ENCODE data around the gene EGR2. TPM values are rescaled to one million over a fixed set of nuclear protein-coding genes. Genes with fewer than 3 reads are reported as not detected.

The EGR2 gene
- total and polyA plus RNA-seq, 10 of the 15 experiments (the other 5 are each of a cell fraction or from before 2014, with no cell fraction given): 8.3 to 56.5 (median 16.2) TPM

DNA sequence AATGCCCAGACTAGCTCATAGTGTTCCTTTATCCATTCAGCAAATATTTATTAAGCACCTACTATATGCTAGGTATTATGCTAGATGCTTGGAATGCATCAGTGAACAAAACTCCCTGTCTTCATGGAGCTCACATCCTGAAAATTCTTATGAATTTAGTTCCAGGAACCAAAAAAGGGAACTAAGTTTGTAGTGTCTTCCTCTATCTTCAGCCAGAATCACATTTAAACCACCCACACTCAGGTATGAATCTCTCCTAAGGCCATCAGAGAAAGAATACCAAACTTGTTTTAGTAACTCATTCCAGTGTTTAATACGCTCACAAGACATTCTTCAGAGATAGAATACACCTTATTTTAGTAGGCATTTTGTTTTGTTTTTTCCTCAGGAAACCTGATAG, 10.1 kb upstream of the EGR2 start:
- ChIA-PET CTCF (interaction anchor here (0.7 to 1.0 kb wide), 3 partner anchors 216 to 334 kb away, joined by 3 read pairs; no protein-coding TSS in a partner anchor), POLR2A (interaction anchor here (0.6 kb wide), 1 partner anchor 43 kb away, joined by 3 read pairs; no protein-coding TSS in a partner anchor), RAD21 (ENCODE audit: unreplicated experiment) (interaction anchor here (0.9 to 1.4 kb wide), 3 partner anchors 25 to 233 kb away, joined by 3 to 6 read pairs (median 3); no protein-coding TSS in a partner anchor), SMC1A (ENCODE audit: uncharacterized antibody, unreplicated experiment) (interaction anchor here (1.0 to 1.2 kb wide), 3 partner anchors 26 to 53 kb away, joined by 3 read pairs; no protein-coding TSS in a partner anchor)
- H3K9ac ChIP-seq (ENCODE audit: control insufficient read depth, insufficient read depth, low read length): no peak overlapping the region
- H3K79me2 ChIP-seq (ENCODE audit: control insufficient read depth, insufficient read depth, low read length): no peaks in the 10 kb centered on the region
- H2AFZ ChIP-seq (ENCODE audit: control insufficient read depth, low read depth, low read length): no peak overlapping the region
- H3K9me3 ChIP-seq (replicated peaks; ENCODE audit: control insufficient read depth, insufficient read depth, low read length): no peaks in the 10 kb centered on the region
- no peaks in the 10 kb centered on the region for H3K27me3 ChIP-seq (replicated peaks in 1 of 2; ENCODE audit: control insufficient read depth in 2 of 2, insufficient read depth in 2 of 2, low read length in 1 of 2)
- H3K4me3 ChIP-seq: no peak overlapping the region
- no peak for ATAC-seq
- no TSS peak for BruUV-seq (replicated peaks)
- no peaks in the 10 kb centered on the region for H3K36me3 ChIP-seq (ENCODE audit: control insufficient read depth in 2 of 2, insufficient read depth in 2 of 2, low read length in 1 of 2)
- TF ChIP-seq NFYA (IDR thresholded peaks at IDR 0.05; ENCODE audit: borderline replicate concordance, low read depth, low read length) (no peak), CREM (IDR thresholded peaks at IDR 0.05; ENCODE audit: low read depth) (no peak), HCFC1 (IDR thresholded peaks at IDR 0.05; ENCODE audit: low read length) (no peak), E2F4 (IDR thresholded peaks at IDR 0.05; ENCODE audit: low read depth, low read length) (no peak), ZBTB11 (CRISPR knock-in tag; IDR thresholded peaks at IDR 0.05) (no peak), RB1 (IDR thresholded peaks at IDR 0.05; ENCODE audit: borderline replicate concordance) (no peak), HSF1 (IDR thresholded peaks at IDR 0.05; ENCODE audit: low read depth, low read length) (no peak), MEF2A (IDR thresholded peaks at IDR 0.05; ENCODE audit: insufficient read depth, low read depth, low read length) (no peak), JUND (IDR thresholded peaks at IDR 0.05; ENCODE audit: low read depth, low read length) (no peak), STAT1 (conservative IDR thresholded peaks at IDR 0.05) (no peak), RCOR1 (conservative IDR thresholded peaks at IDR 0.05; ENCODE audit: low read depth, low read length) (no peak), ZNF217 (IDR thresholded peaks at IDR 0.05) (no peak), SMC3 (IDR thresholded peaks at IDR 0.05; ENCODE audit: borderline replicate concordance, low read length) (no peak), FOXM1 (IDR thresholded peaks at IDR 0.05; ENCODE audit: low read depth, low read length) (no peak), PML (IDR thresholded peaks at IDR 0.05; ENCODE audit: low read length) (no peak), NFYB (IDR thresholded peaks at IDR 0.05; ENCODE audit: insufficient read depth, low read depth, low read length) (no peak), ESRRA (IDR thresholded peaks at IDR 0.05; ENCODE audit: low read length) (no peak)
- TF ChIP-seq, protein P1, sequence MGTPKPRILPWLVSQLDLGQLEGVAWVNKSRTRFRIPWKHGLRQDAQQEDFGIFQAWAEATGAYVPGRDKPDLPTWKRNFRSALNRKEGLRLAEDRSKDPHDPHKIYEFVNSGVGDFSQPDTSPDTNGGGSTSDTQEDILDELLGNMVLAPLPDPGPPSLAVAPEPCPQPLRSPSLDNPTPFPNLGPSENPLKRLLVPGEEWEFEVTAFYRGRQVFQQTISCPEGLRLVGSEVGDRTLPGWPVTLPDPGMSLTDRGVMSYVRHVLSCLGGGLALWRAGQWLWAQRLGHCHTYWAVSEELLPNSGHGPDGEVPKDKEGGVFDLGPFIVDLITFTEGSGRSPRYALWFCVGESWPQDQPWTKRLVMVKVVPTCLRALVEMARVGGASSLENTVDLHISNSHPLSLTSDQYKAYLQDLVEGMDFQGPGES (IDR thresholded peaks at IDR 0.05): no peak
- intact Hi-C loops (cut with micrococcal nuclease; ENCODE audit: unreplicated experiment) (no loop called here), in situ Hi-C loops (cut with MboI) (no loop called here)
- FAIRE-seq: no peak
- H4K20me1 ChIP-seq (ENCODE audit: control insufficient read depth, insufficient read depth): no peaks in the 10 kb centered on the region
- WGBS (ENCODE audit: insufficient coverage, insufficient replicate concordance, low lambda C conversion rate, missing lambda C conversion rate): 50% methylated on average over 1 of the region's 1 CpG
- 0 out of 2 replicates have a peak, but pooled peaks cover 2% of the 10 kb centered on the region for H3K4me1 ChIP-seq (ENCODE audit: control insufficient read depth, insufficient read depth, low read length)
- no peak overlapping the region for H3K27ac ChIP-seq (ENCODE audit: control insufficient read depth, insufficient read depth)
- H3K4me2 ChIP-seq (ENCODE audit: control insufficient read depth, insufficient read depth): no peak overlapping the region
- DNase-seq (ENCODE audit: low read depth, low spot score): no peak

All from GM12878 (cell line).